ENCODE data around the gene PICALM.

The PICALM gene

GRCh38 chr11:85914425-85914824 is 154.5 kb downstream of the PICALM start:
- no peak overlapping the region for H3K27ac ChIP-seq
- TF ChIP-seq CTCF (conservative IDR thresholded peaks at IDR 0.05) = no peak

DNA sequence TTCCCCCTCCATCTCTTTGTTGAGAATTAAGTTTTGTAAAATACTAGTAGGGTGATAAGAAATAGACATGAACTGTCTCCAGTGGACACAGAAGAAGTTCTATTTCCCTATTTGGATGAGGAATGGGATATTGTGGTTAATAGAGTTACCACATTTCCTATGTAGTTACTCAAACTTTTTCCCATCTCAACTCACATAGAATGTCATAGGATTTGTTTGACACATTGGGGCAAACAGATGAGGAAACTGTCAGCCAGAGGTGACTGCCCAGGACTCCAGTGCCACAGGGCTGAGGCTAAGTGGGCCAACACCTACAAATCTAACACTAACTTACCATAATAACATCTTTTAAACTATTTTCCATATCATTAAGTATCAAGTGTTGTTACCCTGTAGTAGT is 155.4 kb downstream of the PICALM start:
- no peak for TF ChIP-seq CTCF (conservative IDR thresholded peaks at IDR 0.05)
- no peak overlapping the region for H3K27ac ChIP-seq

GRCh38 chr11:85912414-85912813 is 156.5 kb downstream of the PICALM start:
- H3K27ac ChIP-seq = no peak overlapping the region
- TF ChIP-seq CTCF (conservative IDR thresholded peaks at IDR 0.05) = no peak

Measured in VCaP (cell line).